Mesenchymal stem cell (in vitro differentiated cells and primary cell): ENCODE measurements around the gene MYCBP.
A peak's percentile ranks its signal among the peaks of the same experiment; 100 is the strongest.

Experiments
- DNase-seq: peaks from one replicate; pipeline ENCODE4 v3.0.0-alpha.2; 2013
- H2AFZ ChIP-seq: one replicate; pipeline ENCODE4 v1.6.1; 2013; ENCODE audit warnings: low read depth, mild to moderate bottlenecking, control low read depth, inconsistent platforms, low read length, moderate library complexity
- H2AK5ac ChIP-seq: 2 replicates; pipeline ENCODE4 v1.6.1; 2013; ENCODE audit warnings: low read length, moderate library complexity, mild to moderate bottlenecking, inconsistent platforms; ENCODE audit not compliant: severe bottlenecking
- H2BK120ac ChIP-seq: one replicate; pipeline ENCODE4 v1.6.1; 2013; ENCODE audit warnings: low read depth, mild to moderate bottlenecking, inconsistent platforms, low read length, moderate library complexity
- H2BK12ac ChIP-seq, 2 experiments: one replicate each; pipeline ENCODE4 v1.6.1; 2013; ENCODE audit warnings: inconsistent platforms in 2 of 2, low read length in 2 of 2, mild to moderate bottlenecking in 2 of 2, moderate library complexity in 2 of 2, control low read depth in 1 of 2
- H2BK15ac ChIP-seq: one replicate; pipeline ENCODE4 v1.6.1; 2013; ENCODE audit warnings: mild to moderate bottlenecking, low read depth, inconsistent platforms; ENCODE audit not compliant: poor library complexity, severe bottlenecking
- H2BK5ac ChIP-seq: 2 replicates; pipeline ENCODE4 v1.6.1; 2013; ENCODE audit warnings: low read depth, mild to moderate bottlenecking, low read length, control low read depth, inconsistent platforms; ENCODE audit not compliant: poor library complexity, severe bottlenecking
- H3K14ac ChIP-seq, 2 experiments: one replicate each; pipeline ENCODE4 v1.6.1; 2013; ENCODE audit warnings: inconsistent platforms in 2 of 2, low read length in 2 of 2, control low read depth in 1 of 2, mild to moderate bottlenecking in 1 of 2, moderate library complexity in 1 of 2
- H3K18ac ChIP-seq, 2 experiments: one replicate each; pipeline ENCODE4 v1.6.1; 2013; ENCODE audit warnings: inconsistent platforms in 2 of 2, low read length in 2 of 2, control low read depth in 1 of 2, low read depth in 1 of 2, mild to moderate bottlenecking in 1 of 2
- H3K23ac ChIP-seq, 2 experiments: one replicate each; pipeline ENCODE4 v1.6.1; 2013; ENCODE audit warnings: inconsistent platforms in 2 of 2, low read length in 2 of 2, mild to moderate bottlenecking in 2 of 2, moderate library complexity in 2 of 2, control low read depth in 1 of 2
- H3K27ac ChIP-seq: 2 replicates; pipeline ENCODE4 v1.5.1; 2013; ENCODE audit warnings: mild to moderate bottlenecking, moderate library complexity, low read length, control low read depth, inconsistent platforms; ENCODE audit not compliant: poor library complexity, severe bottlenecking
- H3K27me3 ChIP-seq, 2 experiments: 2 replicates each; pipeline versions ENCODE4 v1.6.1 to v1.7.0; 2013; ENCODE audit warnings: low read length in 2 of 2, mild to moderate bottlenecking in 2 of 2, moderate library complexity in 2 of 2, control low read depth in 1 of 2, inconsistent platforms in 1 of 2; ENCODE audit not compliant: control insufficient read depth in 1 of 2, insufficient read depth in 1 of 2
- H3K36me3 ChIP-seq, 2 experiments: 2 replicates each; pipeline versions ENCODE4 v1.6.1 to v1.7.0; 2013; ENCODE audit warnings: low read length in 2 of 2, control low read depth in 1 of 2, inconsistent platforms in 1 of 2, low read depth in 1 of 2, mild to moderate bottlenecking in 1 of 2; ENCODE audit not compliant: insufficient read depth in 2 of 2, control insufficient read depth in 1 of 2
- H3K4ac ChIP-seq, 2 experiments: one replicate each; pipeline ENCODE4 v1.6.1; 2013; ENCODE audit warnings: inconsistent platforms in 2 of 2, low read length in 2 of 2, mild to moderate bottlenecking in 2 of 2, moderate library complexity in 2 of 2, control low read depth in 1 of 2, low read depth in 1 of 2
- H3K4me1 ChIP-seq: 2 replicates; pipeline ENCODE4 v1.6.1; 2013; ENCODE audit warnings: low read depth, low read length, control low read depth; ENCODE audit not compliant: control insufficient read depth, insufficient read depth
- H3K4me2 ChIP-seq: 2 replicates; pipeline ENCODE4 v1.6.1; 2013; ENCODE audit warnings: low read length, mild to moderate bottlenecking, inconsistent platforms; ENCODE audit not compliant: poor library complexity, severe bottlenecking
- H3K4me3 ChIP-seq, 2 experiments: 2 replicates each; pipeline versions ENCODE4 v1.5.1 to v1.7.0; 2013; ENCODE audit warnings: low read length in 2 of 2, mild to moderate bottlenecking in 2 of 2, control low read depth in 1 of 2, low read depth in 1 of 2; ENCODE audit not compliant: insufficient read depth in 1 of 2
- H3K79me1 ChIP-seq: replicated peaks from 2 replicates; pipeline ENCODE4 v1.6.1; 2013; ENCODE audit warnings: mild to moderate bottlenecking, control low read depth, low read length, inconsistent platforms; ENCODE audit not compliant: poor library complexity, severe bottlenecking
- H3K9ac ChIP-seq: 2 replicates; pipeline ENCODE4 v1.7.0; 2013; ENCODE audit warnings: mild to moderate bottlenecking, low read length, moderate library complexity
- H3K9me3 ChIP-seq: 2 replicates; pipeline ENCODE4 v1.7.0; 2013; ENCODE audit warnings: mild to moderate bottlenecking, low read length; ENCODE audit not compliant: control insufficient read depth
- H4K8ac ChIP-seq: one replicate; pipeline ENCODE4 v1.6.1; 2013; ENCODE audit warnings: inconsistent platforms, mild to moderate bottlenecking, low read length, moderate library complexity
- H4K91ac ChIP-seq: one replicate; pipeline ENCODE4 v1.6.1; 2013; ENCODE audit warnings: mild to moderate bottlenecking, low read length, inconsistent platforms
- WGBS: methylation state at CpG from one replicate; pipeline ENCODE4 v1.1.7; 2013; ENCODE audit warnings: mixed read lengths; 5-methylcytosine and 5-hydroxymethylcytosine counted together

MYCBP gene

GRCh38 chr1:38885092-38885491 lies 11.9 kb upstream of the MYCBP start:
- Histone ChIP-seq H3K14ac (no peak overlapping the region), H4K91ac (no peak overlapping the region), H3K4me3 (no peak overlapping the region), H2AK5ac (no peak overlapping the region), H2BK15ac (no peak overlapping the region), H2BK12ac (no peak overlapping the region), H3K9me3 (no peaks in the 10 kb centered on the region), H2AFZ (no peak overlapping the region), H3K23ac (no peak overlapping the region), H3K36me3 (peaks cover 0 to 14% of the 10 kb centered on the region in 2 experiments), H3K9ac (no peak overlapping the region), H2BK120ac (no peak overlapping the region), H2BK5ac (no peak overlapping the region), H3K27ac (no peak overlapping the region), H3K4me1 (no peaks in the 10 kb centered on the region), H3K4ac (no peak overlapping the region), H3K79me1 (no peaks in the 10 kb centered on the region), H3K27me3 (no peaks in the 10 kb centered on the region), H4K8ac (no peak overlapping the region), H3K4me2 (no peak overlapping the region), H3K18ac (no peak overlapping the region)
- WGBS, result 93% methylated on average over 2 of the region's 2 CpGs
- DNase-seq, result no peak

- H4K8ac ChIP-seq, result no peak within 1 kb of the TSS
- H3K27ac ChIP-seq, result no peak within 1 kb of the TSS
- peaks cover 1% of the 10 kb centered on the region for H3K79me1 ChIP-seq
- no peak within 1 kb of the TSS for H3K23ac ChIP-seq
- DNase-seq, result no peak
- no peaks in the 10 kb centered on the region for H3K27me3 ChIP-seq
- H3K36me3 ChIP-seq, result peaks cover 0 to 2% of the 10 kb centered on the region in 2 experiments
- no peak within 1 kb of the TSS for H2AK5ac ChIP-seq
- no peaks in the 10 kb centered on the region for H3K9me3 ChIP-seq
- H3K9ac ChIP-seq, result no peak within 1 kb of the TSS
- H3K4me1 ChIP-seq, result no peaks in the 10 kb centered on the region
- no peak within 1 kb of the TSS for H2BK15ac ChIP-seq
- no peak within 1 kb of the TSS for H3K4ac ChIP-seq
- H3K18ac ChIP-seq, result no peak within 1 kb of the TSS
- H3K4me2 ChIP-seq, result no peak within 1 kb of the TSS
- no peak within 1 kb of the TSS for H2BK5ac ChIP-seq
- H2AFZ ChIP-seq, result no peak within 1 kb of the TSS
- no peak within 1 kb of the TSS for H2BK12ac ChIP-seq
- H4K91ac ChIP-seq, result no peak within 1 kb of the TSS
- no peak within 1 kb of the TSS for H2BK120ac ChIP-seq
- no peak within 1 kb of the TSS for H3K4me3 ChIP-seq
- no peak within 1 kb of the TSS for H3K14ac ChIP-seq
These were observed 8.3 kb upstream of the MYCBP start, which contains the start of gene GJA9 for GRCh38 chr1:38881487-38881886. GJA9 (minus strand) TSS chr1:38881587; CDS start chr1:38876098, 5,489 bp downstream.

GRCh38 chr1:38875811-38876210 lies 2.7 kb upstream of the MYCBP start:
- Histone ChIP-seq H2BK15ac (no peak overlapping the region), H3K9me3 (no peaks in the 10 kb centered on the region)
- WGBS, result 94% methylated on average over 2 of the region's 2 CpGs

GRCh38 chr1:38872401-38873026 lies 634 bp downstream of the MYCBP start:
- Histone ChIP-seq H3K27ac (no peak overlapping the region), H4K91ac (no peak overlapping the region), H2AFZ (peak overlapping the region; percentile 77), H3K14ac (peak overlapping the region in 1 of 2 experiments; percentile 98), H3K23ac (peak overlapping the region in 1 of 2 experiments; percentile 72), H4K8ac (peak overlapping the region; percentile 42), H3K4ac (peak overlapping the region in 1 of 2 experiments; percentile 50), H3K36me3 (peaks cover 0 to 9% of the 10 kb centered on the region in 2 experiments), H2BK12ac (no peak overlapping the region), H3K9me3 (no peaks in the 10 kb centered on the region), H2BK120ac (no peak overlapping the region), H3K79me1 (peaks cover 32% of the 10 kb centered on the region), H3K18ac (peak overlapping the region in 1 of 2 experiments; percentile 56), H3K4me3 (peak overlapping the region; percentile 88 to 96), H3K27me3 (no peaks in the 10 kb centered on the region), H3K4me1 (peaks cover 2% of the 10 kb centered on the region), H2AK5ac (no peak overlapping the region), H2BK15ac (no peak overlapping the region), H2BK5ac (no peak overlapping the region), H3K9ac (peak overlapping the region; percentile 89), H3K4me2 (peak overlapping the region; percentile 93)
- 1% methylated on average over 23 of the region's 25 CpGs for WGBS
- DNase-seq, result peak; percentile 47

More at GRCh38 chr1:38875811-38876210, 2.7 kb upstream of the MYCBP start:
- DNase-seq, result no peak
- no peak overlapping the region for H2BK12ac ChIP-seq
- no peak overlapping the region for H3K9ac ChIP-seq
- H3K18ac ChIP-seq, result no peak overlapping the region
- peaks cover 0 to 4% of the 10 kb centered on the region in 2 experiments for H3K36me3 ChIP-seq
- no peak overlapping the region for H3K14ac ChIP-seq
- no peak overlapping the region for H2AFZ ChIP-seq
- H3K4me3 ChIP-seq, result no peak overlapping the region
- no peak overlapping the region for H3K23ac ChIP-seq
- no peak overlapping the region for H4K8ac ChIP-seq
- H3K27me3 ChIP-seq, result no peaks in the 10 kb centered on the region
- H2BK120ac ChIP-seq, result no peak overlapping the region
- no peak overlapping the region for H4K91ac ChIP-seq
- peaks cover 2% of the 10 kb centered on the region for H3K4me1 ChIP-seq
- no peak overlapping the region for H3K4ac ChIP-seq
- no peak overlapping the region for H3K4me2 ChIP-seq
- no peak overlapping the region for H2AK5ac ChIP-seq
- H3K27ac ChIP-seq, result no peak overlapping the region
- H2BK5ac ChIP-seq, result no peak overlapping the region
- peaks cover 25% of the 10 kb centered on the region for H3K79me1 ChIP-seq
